Activated naive CD4-positive, alpha-beta T cell treated with Interleukin-2 at 50 U/mL for 16 hours (primary cell): ENCODE data around the gene KRAS.

ENCODE experiments used
- DNase-seq: peaks from one replicate; pipeline ENCODE4 v3.0.0-alpha.2; 2020

KRAS gene

GRCh38 chr12:25194722-25195055, 56.0 kb downstream of the KRAS start:
- DNase-seq, result no peak

DNA sequence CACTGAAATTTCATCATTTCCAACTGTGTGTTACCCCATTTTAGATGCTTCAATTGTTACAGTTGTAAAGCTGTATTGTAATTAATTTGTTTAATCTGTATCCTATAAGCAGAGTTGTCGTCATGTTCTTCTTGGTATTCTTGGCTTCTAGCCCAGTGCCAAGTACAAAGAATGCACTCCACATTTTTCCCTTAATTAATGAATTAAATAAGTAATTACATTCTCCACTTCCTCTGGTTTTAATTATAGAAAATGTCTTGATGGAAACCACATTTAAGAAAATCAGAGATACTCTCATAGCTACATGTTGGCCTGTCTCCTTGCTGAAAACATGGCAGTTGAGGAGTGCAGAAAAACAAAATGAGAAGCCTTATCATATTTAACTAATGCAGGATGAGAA, 56.5 kb downstream of the KRAS start:
- no peak for DNase-seq

- no peak for DNase-seq
These were observed 59.9 kb downstream of the KRAS start for GRCh38 chr12:25190793-25191192.

DNA sequence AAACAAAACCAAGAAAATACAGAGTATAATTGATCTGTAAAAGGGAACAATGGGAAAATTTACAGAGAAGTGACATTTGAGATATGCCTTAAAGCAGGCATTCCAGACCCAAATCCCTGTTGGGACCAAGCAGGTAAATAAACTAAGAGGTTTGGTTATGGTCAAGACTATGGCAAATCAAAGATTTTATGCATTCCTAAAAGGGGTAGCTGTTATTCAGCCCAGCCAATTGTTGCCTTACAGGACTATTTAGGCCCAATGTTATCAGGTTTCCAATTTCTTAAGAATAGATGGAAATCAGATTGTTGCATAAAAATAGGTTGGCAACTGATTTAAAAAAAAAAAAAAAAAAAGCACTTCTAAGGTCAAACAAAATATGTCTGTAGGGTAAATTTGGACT, 61.1 kb downstream of the KRAS start:
- no peak for DNase-seq

DNA sequence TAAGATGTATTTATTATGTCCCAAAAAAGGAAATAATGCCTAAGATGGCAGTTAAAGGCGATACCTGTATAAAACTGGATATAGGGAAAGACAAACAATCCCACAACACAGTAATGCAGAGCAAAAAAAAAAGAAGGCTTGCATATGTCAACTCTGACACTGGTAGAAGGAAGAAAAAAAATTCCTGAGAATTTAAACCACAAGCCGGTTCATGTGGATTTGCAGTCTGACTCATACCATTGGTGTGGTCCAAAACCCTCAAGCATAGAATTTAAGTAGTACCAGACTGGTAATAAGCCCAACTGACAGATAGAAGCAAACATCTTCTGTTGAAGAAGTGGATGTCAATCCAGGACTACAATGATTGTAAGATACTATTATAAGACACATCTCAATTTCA, 62.9 kb downstream of the KRAS start:
- no peak for DNase-seq

DNA sequence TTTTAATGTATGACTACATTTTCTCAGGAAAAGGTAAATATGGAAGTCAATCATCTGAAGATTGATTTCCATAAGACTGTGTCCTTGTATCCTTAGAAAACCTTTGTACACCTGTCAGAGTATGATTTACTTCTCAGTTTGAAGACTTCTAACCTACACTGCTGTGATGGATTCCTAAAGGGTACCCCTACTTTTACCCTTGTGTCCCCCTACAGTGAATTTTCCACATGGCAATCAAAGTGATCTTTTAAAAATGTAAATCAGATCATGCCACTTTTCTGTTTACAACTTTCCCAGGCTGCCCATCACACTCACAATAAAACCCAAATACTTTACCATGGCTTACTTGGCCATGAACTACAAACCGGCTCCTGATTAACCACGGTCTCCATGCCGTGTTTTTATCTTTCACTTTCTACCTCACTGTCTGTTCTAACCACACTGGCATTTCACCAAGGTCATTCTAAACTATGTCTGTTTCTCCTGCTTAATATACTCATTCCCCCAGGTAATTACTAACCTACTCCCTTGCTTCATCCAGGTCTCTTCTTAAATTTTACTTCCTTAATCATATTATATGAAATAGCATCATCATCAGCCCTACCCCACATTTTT, 63.8 kb downstream of the KRAS start:
- no peak for DNase-seq

DNA sequence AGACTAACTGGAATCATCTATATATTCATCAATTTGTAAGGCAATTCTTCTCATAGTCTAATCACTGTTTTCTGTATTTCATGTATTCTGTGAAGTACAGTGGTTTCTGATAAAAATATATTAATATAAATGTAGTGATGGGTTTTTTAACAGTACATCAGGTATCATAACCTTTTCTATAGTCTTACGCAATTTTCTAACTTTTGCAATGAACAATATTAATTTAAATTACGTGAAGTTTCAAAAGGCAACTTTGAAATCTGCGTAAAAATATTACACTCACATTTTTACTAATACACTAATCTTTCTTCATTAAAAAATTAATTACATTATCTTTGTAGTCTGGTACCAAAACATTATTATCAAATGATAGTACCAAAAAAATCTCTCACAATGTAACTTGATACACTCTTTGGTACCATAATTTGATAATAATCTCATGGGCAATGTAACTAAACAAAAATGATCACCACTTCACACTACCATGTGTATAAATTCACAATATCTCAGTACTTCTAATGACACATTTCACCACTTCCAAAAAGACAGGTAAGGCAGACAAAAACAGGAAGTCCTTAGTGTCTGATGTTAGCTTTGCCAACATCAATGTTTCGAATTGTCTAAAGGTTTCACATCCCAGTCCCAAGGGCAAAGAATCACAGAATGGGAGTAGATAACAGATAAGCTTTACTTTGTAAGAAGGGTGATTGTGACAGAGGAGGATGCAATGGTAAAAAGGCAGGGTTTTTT, 64.5 kb downstream of the KRAS start:
- no peak for DNase-seq

GRCh38 chr12:25184132-25184531, 66.6 kb downstream of the KRAS start:
- DNase-seq, result no peak

DNA sequence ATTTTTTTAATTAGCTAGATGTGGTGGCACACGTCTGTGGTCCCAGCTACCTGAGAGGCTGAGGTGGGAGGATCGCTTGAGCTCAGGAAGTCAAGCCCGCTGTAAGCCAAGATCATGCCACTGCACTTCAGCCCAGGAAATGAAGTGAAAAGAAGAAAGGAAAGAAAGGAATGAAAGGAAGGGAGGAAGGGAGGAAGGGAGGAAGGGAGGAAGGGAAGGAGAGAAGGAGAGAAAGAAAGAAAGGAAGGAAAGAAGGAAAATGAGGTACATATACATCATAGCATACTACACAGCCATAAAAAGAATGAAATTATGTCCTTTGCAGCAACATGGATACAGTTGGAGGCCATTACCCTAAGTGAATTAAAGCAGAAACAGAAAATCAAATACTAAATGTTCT, 68.0 kb downstream of the KRAS start:
- DNase-seq, result no peak

DNA sequence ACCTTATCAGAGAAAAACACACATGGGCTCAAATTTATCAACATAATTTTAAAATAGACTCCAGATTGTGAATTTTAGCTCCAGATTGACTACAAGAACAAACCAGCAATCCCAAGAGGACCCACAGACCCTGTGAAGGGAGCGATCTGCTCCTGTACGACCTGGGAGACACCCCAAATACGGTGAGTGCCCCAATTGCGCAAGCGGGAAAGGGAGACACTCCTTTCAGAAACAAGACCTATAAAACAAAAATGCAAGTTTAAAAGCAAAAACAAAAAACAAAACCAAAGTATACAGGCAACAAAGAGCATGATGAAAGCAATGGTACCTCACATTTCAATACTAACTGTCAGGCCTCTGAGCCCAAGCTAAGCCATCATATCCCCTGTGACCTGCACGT, 87.9 kb downstream of the KRAS start:
- DNase-seq, result no peak

DNA sequence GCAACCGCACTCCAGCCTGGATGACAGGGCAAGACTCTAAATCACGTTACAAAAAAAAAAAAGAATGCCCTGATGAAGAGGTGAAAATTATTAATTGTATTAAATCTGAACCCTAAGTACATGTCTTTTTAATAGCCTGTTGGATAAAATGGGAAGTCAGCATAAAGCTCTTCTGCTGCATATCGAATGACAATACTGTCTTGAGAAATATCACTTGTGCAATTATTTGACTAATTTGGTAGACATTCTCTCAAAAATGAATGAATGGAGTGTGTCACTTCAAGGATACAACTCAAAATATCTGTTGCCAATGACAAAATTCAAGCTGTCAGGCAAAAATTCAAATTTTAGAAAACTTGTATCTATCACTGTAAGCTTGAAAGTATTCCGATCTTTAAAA, 94.7 kb downstream of the KRAS start:
- DNase-seq, result no peak

GRCh38 chr12:25155022-25155576, 95.6 kb downstream of the KRAS start:
- DNase-seq, result no peak
